OCI-LY1 (cell line): ENCODE results near the gene PLA2G12B.

Experiments
- EZH2 ChIP-seq: fragments of 200-600 bp; sonication (generic), shearing (Covaris generic); IDR thresholded peaks from 2 replicates; pipeline ENCODE4 v1.8.0; 2017; ENCODE audit warnings: borderline replicate concordance, mixed run types, mild to moderate bottlenecking, antibody characterized with exemption, low read length, moderate library complexity, mixed read lengths
- TF ChIP-seq, protein P1 (sequence below): fragments of 200-600 bp; sonication (generic), shearing (Covaris generic); IDR thresholded peaks from 2 replicates; pipeline ENCODE4 v1.5.1; 2017; ENCODE audit warnings: mild to moderate bottlenecking, antibody characterized with exemption, low read length, moderate library complexity, mixed read lengths

DNA sequence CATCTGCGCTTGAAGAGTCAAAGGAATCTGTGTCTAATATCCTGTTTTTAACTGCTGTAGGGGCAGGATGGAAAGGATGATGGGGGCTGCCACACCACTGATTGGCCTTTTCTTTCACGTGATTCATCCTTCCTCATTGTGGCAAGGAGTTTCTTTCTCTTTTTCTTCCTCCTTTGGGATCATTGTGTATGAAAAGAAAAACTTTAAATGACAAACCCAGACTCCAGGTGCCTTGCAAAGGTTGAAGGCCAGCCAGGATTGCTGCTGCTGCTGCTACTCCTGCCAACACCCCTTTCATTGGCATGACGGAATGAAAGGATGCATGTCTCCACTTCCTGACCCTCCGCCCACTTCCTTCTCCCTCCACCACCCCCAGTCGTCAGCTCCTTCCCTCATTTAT, 67.6 kb downstream of the PLA2G12B start:
- TF ChIP-seq, protein P1, sequence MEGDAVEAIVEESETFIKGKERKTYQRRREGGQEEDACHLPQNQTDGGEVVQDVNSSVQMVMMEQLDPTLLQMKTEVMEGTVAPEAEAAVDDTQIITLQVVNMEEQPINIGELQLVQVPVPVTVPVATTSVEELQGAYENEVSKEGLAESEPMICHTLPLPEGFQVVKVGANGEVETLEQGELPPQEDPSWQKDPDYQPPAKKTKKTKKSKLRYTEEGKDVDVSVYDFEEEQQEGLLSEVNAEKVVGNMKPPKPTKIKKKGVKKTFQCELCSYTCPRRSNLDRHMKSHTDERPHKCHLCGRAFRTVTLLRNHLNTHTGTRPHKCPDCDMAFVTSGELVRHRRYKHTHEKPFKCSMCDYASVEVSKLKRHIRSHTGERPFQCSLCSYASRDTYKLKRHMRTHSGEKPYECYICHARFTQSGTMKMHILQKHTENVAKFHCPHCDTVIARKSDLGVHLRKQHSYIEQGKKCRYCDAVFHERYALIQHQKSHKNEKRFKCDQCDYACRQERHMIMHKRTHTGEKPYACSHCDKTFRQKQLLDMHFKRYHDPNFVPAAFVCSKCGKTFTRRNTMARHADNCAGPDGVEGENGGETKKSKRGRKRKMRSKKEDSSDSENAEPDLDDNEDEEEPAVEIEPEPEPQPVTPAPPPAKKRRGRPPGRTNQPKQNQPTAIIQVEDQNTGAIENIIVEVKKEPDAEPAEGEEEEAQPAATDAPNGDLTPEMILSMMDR: no peak
- no peak for TF ChIP-seq EZH2
